GM18505 (cell line): ENCODE measurements around the gene BPIFB2.

Experiments
- ATAC-seq: cut with Tn5 transposase; IDR thresholded peaks from one replicate; pipeline ENCODE4 v1.9.1; 2021; ENCODE audit not compliant: unreplicated experiment
- POLR2A ChIP-seq: IDR thresholded peaks from 4 replicates; pipeline ENCODE4 v1.6.1; 2011; ENCODE audit warnings: borderline replicate concordance; ENCODE audit not compliant: insufficient read depth, insufficient read length; ENCODE audit errors: extremely low read depth

BPIFB2 gene

DNA sequence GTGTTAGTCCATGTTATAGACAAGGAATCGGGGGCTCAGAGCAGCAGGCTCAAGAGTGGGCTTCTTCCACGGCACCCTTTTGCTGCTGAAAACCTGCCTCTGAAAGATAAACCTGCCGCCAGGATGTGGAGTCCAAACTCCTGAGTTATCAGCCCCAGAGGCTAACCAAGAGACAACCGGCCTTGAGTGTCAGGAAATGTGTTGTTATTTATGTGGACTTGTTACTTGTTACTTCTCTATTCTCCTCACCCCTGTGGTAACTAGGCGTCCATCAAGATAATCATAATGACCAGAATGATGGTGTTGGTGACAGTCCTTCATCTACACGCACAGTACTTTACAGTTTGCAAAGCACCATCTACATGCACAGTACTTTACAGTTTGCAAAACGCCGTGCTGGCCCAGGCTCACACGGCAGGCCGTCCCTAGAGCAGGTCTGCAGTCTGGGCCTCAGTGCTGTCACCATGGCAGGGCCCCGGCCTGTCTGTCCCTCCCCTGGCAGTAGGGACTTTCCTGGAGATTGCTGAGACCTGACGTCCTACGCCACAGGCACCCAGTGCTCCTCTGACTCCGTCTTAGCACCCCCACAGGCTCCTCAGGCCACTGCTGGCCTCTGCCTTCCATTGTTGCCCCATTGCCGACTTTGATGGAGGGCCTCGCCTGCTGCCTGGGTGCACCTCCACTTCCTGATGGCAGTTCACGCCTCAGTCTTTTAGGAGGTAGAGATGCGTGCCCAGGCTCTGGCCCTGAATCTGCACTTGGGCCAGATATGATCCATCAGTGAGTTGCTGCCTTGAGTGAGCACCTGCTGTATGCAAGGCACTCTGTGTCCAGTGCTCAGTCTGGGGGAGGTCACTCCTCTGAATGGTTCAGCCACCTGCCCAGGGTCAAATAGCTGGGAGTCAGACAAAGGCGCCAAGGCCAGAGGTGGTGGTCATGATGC is 62.9 kb downstream of the BPIFB2 start:
- no peak for ATAC-seq
- TF ChIP-seq POLR2A, result no peak

- no peak for ATAC-seq
- TF ChIP-seq POLR2A, result no peak
These were observed 63.7 kb downstream of the BPIFB2 start for GRCh38 chr20:33071198-33071597.

- TF ChIP-seq POLR2A, result no peak
- no peak for ATAC-seq
These were observed 64.9 kb downstream of the BPIFB2 start for GRCh38 chr20:33072362-33072761.

DNA sequence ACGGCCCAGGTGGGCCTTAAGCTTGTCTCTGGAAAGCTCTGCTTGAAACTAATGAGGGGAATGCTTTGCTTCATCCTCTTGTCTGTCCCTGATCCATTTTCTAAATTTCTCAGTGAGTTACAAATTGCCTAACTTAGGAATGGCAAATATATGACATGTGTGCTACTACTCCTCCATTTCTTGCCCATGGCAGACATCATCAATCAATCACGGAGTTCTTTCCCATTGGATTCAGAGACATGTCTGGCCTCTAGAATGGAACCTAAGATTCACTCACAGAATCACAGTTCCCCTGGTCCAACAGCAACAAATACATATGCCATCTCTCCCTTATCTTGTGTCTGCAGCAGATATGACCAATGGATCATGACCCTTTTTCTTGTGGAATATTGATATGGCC is 65.3 kb downstream of the BPIFB2 start:
- ATAC-seq, result no peak
- no peak for TF ChIP-seq POLR2A
